Measurements from ENCODE around the gene SH3BP2. TPM values are rescaled to one million over a fixed set of nuclear protein-coding genes. Genes with fewer than 3 reads are reported as not detected.

SH3BP2 gene
- total RNA-seq, 2 experiments from 2014 or later: 10.9 to 31.6 TPM

- POLR2A ChIA-PET: interaction anchor here (0.6 to 1.2 kb wide), 3 partner anchors 39 to 96 kb away, joined by 3 to 4 read pairs (median 3); no protein-coding TSS in a partner anchor
- intact Hi-C loops (cut with micrococcal nuclease; ENCODE audit: unreplicated experiment): loop anchor here (2.0 kb wide), 1 partner anchor 49 kb away; no protein-coding TSS in a partner anchor
- no peaks in the 10 kb centered on the region for H3K9me2 ChIP-seq (ENCODE audit: insufficient read depth, low read length)
- no peak for TF ChIP-seq CTCF (conservative IDR thresholded peaks at IDR 0.05; ENCODE audit: low read length)
- TF ChIP-seq EZH2phosphoT487 (IDR thresholded peaks at IDR 0.05; ENCODE audit: borderline replicate concordance, low read depth, low read length): no peak
- H3K27ac ChIP-seq (ENCODE audit: low read depth, low read length, poor library complexity, severe bottlenecking): peak overlapping the region; percentile 37
- no peak overlapping the region for H2AFZ ChIP-seq (ENCODE audit: low read length)
- peak; percentile 79 for DNase-seq (ENCODE audit: low spot score)
- no peaks in the 10 kb centered on the region for H3K9me3 ChIP-seq (ENCODE audit: low read length)
- H3K79me2 ChIP-seq (ENCODE audit: insufficient read depth, low read depth, low read length): no peaks in the 10 kb centered on the region
- CTCF ChIA-PET (ENCODE audit: unreplicated experiment): interaction anchor here (0.5 to 1.1 kb wide), 2 partner anchors 18 to 1105 kb away, joined by 3 read pairs; no protein-coding TSS in a partner anchor
- no peak overlapping the region for H3K4me3 ChIP-seq (ENCODE audit: low read depth, low read length, poor library complexity, severe bottlenecking)
- peaks cover 64% of the 10 kb centered on the region for H3K36me3 ChIP-seq (ENCODE audit: insufficient read depth, low read length)
- peaks cover 36% of the 10 kb centered on the region for H3K4me1 ChIP-seq (ENCODE audit: insufficient read depth, low read length, poor library complexity, severe bottlenecking)
- no peaks in the 10 kb centered on the region for H4K20me1 ChIP-seq (ENCODE audit: insufficient read depth, low read length)
- H3K4me2 ChIP-seq (ENCODE audit: low read length): peak overlapping the region; percentile 58
- no TSS peak for BruUV-seq (replicated peaks)
These were observed 46.7 kb upstream of the SH3BP2 start for GRCh38 chr4:2745981-2746806.

- peaks cover 36% of the 10 kb centered on the region for H3K4me1 ChIP-seq (ENCODE audit: insufficient read depth, low read length, poor library complexity, severe bottlenecking)
- ChIA-PET CTCF (ENCODE audit: unreplicated experiment) (interaction anchor here (1.1 kb wide), 1 partner anchor 17 kb away, joined by 3 read pairs; no protein-coding TSS in a partner anchor), POLR2A (interaction anchor here (0.6 to 1.2 kb wide), 3 partner anchors 39 to 306 kb away, joined by 3 to 6 read pairs (median 4); no protein-coding TSS in a partner anchor)
- DNase-seq (ENCODE audit: low spot score): no peak
- H4K20me1 ChIP-seq (ENCODE audit: insufficient read depth, low read length): no peaks in the 10 kb centered on the region
- BruUV-seq (replicated peaks): no TSS peak
- H3K27ac ChIP-seq (ENCODE audit: low read depth, low read length, poor library complexity, severe bottlenecking): peak overlapping the region; percentile 37
- no peak overlapping the region for H2AFZ ChIP-seq (ENCODE audit: low read length)
- H3K79me2 ChIP-seq (ENCODE audit: insufficient read depth, low read depth, low read length): no peaks in the 10 kb centered on the region
- H3K9me2 ChIP-seq (ENCODE audit: insufficient read depth, low read length): no peaks in the 10 kb centered on the region
- peaks cover 56% of the 10 kb centered on the region for H3K36me3 ChIP-seq (ENCODE audit: insufficient read depth, low read length)
- H3K9me3 ChIP-seq (ENCODE audit: low read length): no peaks in the 10 kb centered on the region
- peak overlapping the region; percentile 58 for H3K4me2 ChIP-seq (ENCODE audit: low read length)
- TF ChIP-seq EZH2phosphoT487 (IDR thresholded peaks at IDR 0.05; ENCODE audit: borderline replicate concordance, low read depth, low read length) (no peak), CTCF (conservative IDR thresholded peaks at IDR 0.05; ENCODE audit: low read length) (no peak)
- no peak overlapping the region for H3K4me3 ChIP-seq (ENCODE audit: low read depth, low read length, poor library complexity, severe bottlenecking)
- intact Hi-C loops (cut with micrococcal nuclease; ENCODE audit: unreplicated experiment): loop anchor here (2.0 kb wide), 1 partner anchor 50 kb away; no protein-coding TSS in a partner anchor
These were observed 45.8 kb upstream of the SH3BP2 start for GRCh38 chr4:2746891-2747695.

All from OCI-LY7 (cell line).